Activated naive CD8-positive, alpha-beta T cell treated with anti-CD3 and anti-CD28 coated beads, Interleukin-2, amount 10 ng/mL, durations not matched to agents 7 days and 5 days (primary cell): ENCODE measurements around the gene NME4. TPM values are rescaled to one million over a fixed set of nuclear protein-coding genes. Genes with fewer than 3 reads are reported as not detected.
"Not testable (repeated sequence)": the region's sequence is repeated elsewhere in the genome, so short reads cannot be mapped to it uniquely, and the experiment has no call there.

Experiments used
- ATAC-seq: fragments of 150-1000 bp; cut with Tn5 transposase; one replicate; pipeline ENCODE4 v1.10.0; 2021; ENCODE audit warnings: low read depth, moderate library complexity
- POLR2A ChIA-PET: fragments of 350-600 bp; sonication (Branson Sonifier 250); formaldehyde crosslinking; loops from one replicate; lab custom pipeline; 2021; ENCODE audit warnings: antibody characterized with exemption; lab: Charles Lee
- DNase-seq: peaks from one replicate; pipeline ENCODE4 v3.0.0; 2021
- H3K27ac Mint-ChIP-seq: one replicate; pipeline ENCODE4 v1.8.0; 2022; ENCODE audit warnings: mild to moderate bottlenecking, mixed read lengths
- H3K27me3 Mint-ChIP-seq: one replicate; pipeline ENCODE4 v1.8.0; 2022; ENCODE audit warnings: mild to moderate bottlenecking, moderate library complexity, mixed read lengths
- H3K36me3 Mint-ChIP-seq: one replicate; pipeline ENCODE4 v1.8.0; 2021; ENCODE audit warnings: mild to moderate bottlenecking, mixed read lengths
- H3K4me1 Mint-ChIP-seq: one replicate; pipeline ENCODE4 v1.8.0; 2021; ENCODE audit warnings: mixed read lengths
- H3K4me3 Mint-ChIP-seq: one replicate; pipeline ENCODE4 v1.8.0; 2022; ENCODE audit warnings: mild to moderate bottlenecking, moderate library complexity, mixed read lengths
- H3K9me3 Mint-ChIP-seq: one replicate; pipeline ENCODE4 v1.8.0; 2021; ENCODE audit warnings: mixed read lengths
- total RNA-seq, 2 experiments: library from RNA; stranded (reverse); gene quantifications; one replicate each; pipeline ENCODE4 v1.2.3, GENCODE V29; 2021

The NME4 gene
- total RNA-seq, 2 experiments from 2014 or later, result 8.2 to 8.8 TPM

- peak overlapping the region; percentile 87 for H3K4me3 Mint-ChIP-seq
- no peaks in the 10 kb centered on the region for H3K9me3 Mint-ChIP-seq
- H3K27me3 Mint-ChIP-seq, result peaks cover 5% of the 10 kb centered on the region
- H3K27ac Mint-ChIP-seq, result peak overlapping the region; percentile 65
- POLR2A ChIA-PET, result interaction anchor here (0.6 to 2.6 kb wide), 3 partner anchors 8 to 160 kb away, joined by 3 to 14 read pairs (median 7); partner anchors contain the start of gene DECR2
- ATAC-seq (peak; percentile 23), DNase-seq (peak; percentile 50)
- H3K36me3 Mint-ChIP-seq, result no peaks in the 10 kb centered on the region
- H3K4me1 Mint-ChIP-seq, result peaks cover 9% of the 10 kb centered on the region
Measured at GRCh38 chr16:383326-384051, 13.5 kb upstream of the NME4 start.

- POLR2A ChIA-PET, result interaction anchor here (0.6 kb wide), 1 partner anchor 923 kb away, joined by 3 read pairs; the partner anchor contains the start of gene UBE2I
- Mint-ChIP-seq H3K36me3 (no peaks in the 10 kb centered on the region), H3K4me1 (peaks cover 10% of the 10 kb centered on the region), H3K27me3 (peaks cover 5% of the 10 kb centered on the region), H3K4me3 (no peak overlapping the region), H3K9me3 (peaks cover 2% of the 10 kb centered on the region), H3K27ac (no peak overlapping the region)
- ATAC-seq (no peak), DNase-seq (no peak)
Measured at GRCh38 chr16:386641-387156, 10.3 kb upstream of the NME4 start.

- H3K4me3 Mint-ChIP-seq, H3K9me3 Mint-ChIP-seq, H3K27me3 Mint-ChIP-seq, DNase-seq, H3K36me3 Mint-ChIP-seq, POLR2A ChIA-PET, ATAC-seq, H3K27ac Mint-ChIP-seq: not testable (repeated sequence)
- H3K4me1 Mint-ChIP-seq, result peaks cover 14% of the 10 kb centered on the region
Measured at GRCh38 chr16:387761-388666, 9.0 kb upstream of the NME4 start.

- peaks cover 2% of the 10 kb centered on the region for H3K9me3 Mint-ChIP-seq
- no peak overlapping the region for H3K4me3 Mint-ChIP-seq
- ATAC-seq (no peak), DNase-seq (no peak)
- H3K36me3 Mint-ChIP-seq, result no peaks in the 10 kb centered on the region
- POLR2A ChIA-PET, result no interaction called here
- no peak overlapping the region for H3K27ac Mint-ChIP-seq
- no peaks in the 10 kb centered on the region for H3K27me3 Mint-ChIP-seq
- peaks cover 8% of the 10 kb centered on the region for H3K4me1 Mint-ChIP-seq
Measured at GRCh38 chr16:389352-389751, 7.6 kb upstream of the NME4 start.

GRCh38 chr16:391885-392335 lies 5.1 kb upstream of the NME4 start:
- Mint-ChIP-seq H3K4me3 (no peak overlapping the region), H3K9me3 (peaks cover 2% of the 10 kb centered on the region), H3K36me3 (no peaks in the 10 kb centered on the region), H3K27me3 (peaks cover 15% of the 10 kb centered on the region), H3K4me1 (peaks cover 10% of the 10 kb centered on the region), H3K27ac (peak overlapping the region; percentile 48)
- ATAC-seq, result peak; percentile 78
- POLR2A ChIA-PET, result interaction anchor here (0.7 to 1.0 kb wide), 2 partner anchors 9 to 1029 kb away, joined by 3 read pairs; partner anchors contain the start of gene UQCC4
- DNase-seq, result peak; percentile 70

- no peak for ATAC-seq
- no peak for DNase-seq
Measured at GRCh38 chr16:392450-393030, 4.5 kb upstream of the NME4 start.

GRCh38 chr16:396199-396598 lies 800 bp upstream of the NME4 start:
- no peak for DNase-seq
- Mint-ChIP-seq H3K4me1 (peaks cover 16% of the 10 kb centered on the region), H3K27ac (no peak overlapping the region), H3K36me3 (no peaks in the 10 kb centered on the region), H3K27me3 (peaks cover 29% of the 10 kb centered on the region), H3K4me3 (peak overlapping the region; percentile 35), H3K9me3 (no peaks in the 10 kb centered on the region)
- POLR2A ChIA-PET, result no interaction called here
- no peak for ATAC-seq

More at GRCh38 chr16:392450-393030, 4.5 kb upstream of the NME4 start:
- H3K9me3 Mint-ChIP-seq, result peaks cover 2% of the 10 kb centered on the region
- no peaks in the 10 kb centered on the region for H3K36me3 Mint-ChIP-seq
- H3K27me3 Mint-ChIP-seq, result peaks cover 15% of the 10 kb centered on the region
- H3K4me3 Mint-ChIP-seq, result no peak overlapping the region
- H3K4me1 Mint-ChIP-seq, result peaks cover 10% of the 10 kb centered on the region
- POLR2A ChIA-PET, result interaction anchor here (0.7 to 1.0 kb wide), 2 partner anchors 10 to 1028 kb away, joined by 3 read pairs; partner anchors contain the start of gene UQCC4
- peak overlapping the region; percentile 48 for H3K27ac Mint-ChIP-seq

- Mint-ChIP-seq H3K4me3 (peak overlapping the region; percentile 73), H3K36me3 (no peaks in the 10 kb centered on the region)
Measured at GRCh38 chr16:396605-397004, 394 bp upstream of the NME4 start.

GRCh38 chr16:397736-398332 lies 835 bp downstream of the NME4 start:
- Mint-ChIP-seq H3K27me3 (peaks cover 29% of the 10 kb centered on the region), H3K4me1 (peaks cover 10% of the 10 kb centered on the region), H3K36me3 (no peaks in the 10 kb centered on the region), H3K4me3 (peak overlapping the region; percentile 32), H3K9me3 (no peaks in the 10 kb centered on the region), H3K27ac (no peak overlapping the region)
- no peak for ATAC-seq
- peak; percentile 44 for DNase-seq
- POLR2A ChIA-PET, result no interaction called here

More at GRCh38 chr16:396605-397004, 394 bp upstream of the NME4 start:
- DNase-seq, result no peak
- H3K9me3 Mint-ChIP-seq, result no peaks in the 10 kb centered on the region
- peaks cover 29% of the 10 kb centered on the region for H3K27me3 Mint-ChIP-seq
- H3K27ac Mint-ChIP-seq, result peak overlapping the region; percentile 68
- POLR2A ChIA-PET, result no interaction called here
- peaks cover 16% of the 10 kb centered on the region for H3K4me1 Mint-ChIP-seq
- ATAC-seq, result no peak

- POLR2A ChIA-PET, result no interaction called here
- peaks cover 29% of the 10 kb centered on the region for H3K27me3 Mint-ChIP-seq
- no peak overlapping the region for H3K4me3 Mint-ChIP-seq
- DNase-seq, result peak; percentile 32
- peaks cover 10% of the 10 kb centered on the region for H3K4me1 Mint-ChIP-seq
- ATAC-seq, result no peak
- H3K36me3 Mint-ChIP-seq, result no peaks in the 10 kb centered on the region
- H3K9me3 Mint-ChIP-seq, result no peaks in the 10 kb centered on the region
- no peak overlapping the region for H3K27ac Mint-ChIP-seq
Measured at GRCh38 chr16:398561-399339, 1.8 kb downstream of the NME4 start.

- H3K36me3 Mint-ChIP-seq, result no peaks in the 10 kb centered on the region
- H3K4me3 Mint-ChIP-seq, result no peak overlapping the region
- H3K27ac Mint-ChIP-seq, result no peak overlapping the region
Measured at GRCh38 chr16:399340-400019, 2.5 kb downstream of the NME4 start.

More at GRCh38 chr16:399340-400019, 2.5 kb downstream of the NME4 start:
- ATAC-seq, result no peak
- no peak for DNase-seq
- no peaks in the 10 kb centered on the region for H3K9me3 Mint-ChIP-seq
- POLR2A ChIA-PET, result interaction anchor here (1.2 kb wide), 1 partner anchor 171 kb away, joined by 3 read pairs; no protein-coding TSS in a partner anchor
- H3K27me3 Mint-ChIP-seq, result peaks cover 29% of the 10 kb centered on the region
- H3K4me1 Mint-ChIP-seq, result peaks cover 10% of the 10 kb centered on the region
